A673 (cell line): ENCODE measurements around the gene NOS3. TPM values are rescaled to one million over a fixed set of nuclear protein-coding genes. Genes with fewer than 3 reads are reported as not detected.

ENCODE experiments used
- BruUV-seq: library from RNA; stranded (reverse); fragments of 400-500 nt; replicated peaks from 2 replicates; lab custom pipeline; 2021; lab: Mats Ljungman, UMichigan
- CTCF ChIA-PET: fragments of 300-600 bp; sonication (Branson Sonifier 250); formaldehyde crosslinking; loops from one replicate; lab custom pipeline; 2022; ENCODE audit warnings: antibody characterized with exemption; lab: Charles Lee
- POLR2A ChIA-PET: fragments of 300-600 bp; sonication (Branson Sonifier 250); formaldehyde crosslinking; loops from one replicate; lab custom pipeline; 2022; ENCODE audit warnings: antibody characterized with exemption; ENCODE audit not compliant: low non-redundant PET; lab: Charles Lee
- DNase-seq: peaks from one replicate; pipeline ENCODE4 v3.0.0-alpha.2; 2015; ENCODE audit warnings: low spot score
- H3K27ac ChIP-seq: fragments of 200-600 bp; sonication (generic); 2 replicates; pipeline ENCODE4 v1.5.1; 2016; ENCODE audit warnings: mixed run types, low read depth, mild to moderate bottlenecking, mixed read lengths, antibody characterized with exemption, low read length; ENCODE audit not compliant: poor library complexity, severe bottlenecking
- H3K27me3 ChIP-seq: fragments of 200-600 bp; sonication (generic); replicated peaks from 2 replicates; pipeline ENCODE4 v1.6.1; 2017; ENCODE audit warnings: mixed run types, low read depth, mild to moderate bottlenecking, mixed read lengths, antibody characterized with exemption, low read length; ENCODE audit not compliant: insufficient read depth, poor library complexity
- H3K36me3 ChIP-seq: fragments of 200-600 bp; sonication (generic); 2 replicates; pipeline ENCODE4 v1.6.1; 2016; ENCODE audit warnings: mixed run types, mild to moderate bottlenecking, mixed read lengths, antibody characterized with exemption, low read length; ENCODE audit not compliant: insufficient read depth, poor library complexity, severe bottlenecking
- H3K4me1 ChIP-seq: fragments of 200-600 bp; sonication (generic); 2 replicates; pipeline ENCODE4 v1.6.1; 2017; ENCODE audit warnings: mixed run types, mild to moderate bottlenecking, mixed read lengths, antibody characterized with exemption, low read length; ENCODE audit not compliant: insufficient read depth, poor library complexity, severe bottlenecking
- H3K4me3 ChIP-seq: fragments of 200-600 bp; sonication (generic); 2 replicates; pipeline ENCODE4 v1.5.1; 2016; ENCODE audit warnings: low read depth, mixed run types, mild to moderate bottlenecking, mixed read lengths, low read length; ENCODE audit not compliant: poor library complexity, severe bottlenecking
- H3K9me3 ChIP-seq: fragments of 200-600 bp; sonication (generic); 2 replicates; pipeline ENCODE4 v1.6.1; 2016; ENCODE audit warnings: mixed run types, low read depth, mild to moderate bottlenecking, mixed read lengths, antibody characterized with exemption, low read length; ENCODE audit not compliant: poor library complexity, severe bottlenecking
- CTCF ChIP-seq: fragments of 300-800, 200-600 bp; sonication (generic); conservative IDR thresholded peaks from 2 replicates; pipeline ENCODE4 v1.5.1; 2017; ENCODE audit warnings: low read depth, mild to moderate bottlenecking, antibody characterized with exemption, low read length, moderate library complexity, mixed read lengths
- EZH2 ChIP-seq: fragments of 200-600 bp; sonication (generic); IDR thresholded peaks from 2 replicates; pipeline ENCODE4 v1.6.1; 2017; ENCODE audit warnings: borderline replicate concordance, low read depth, mild to moderate bottlenecking, mixed read lengths, antibody characterized with exemption, low read length; ENCODE audit not compliant: poor library complexity, severe bottlenecking
- intact Hi-C: fragments of 100-400 bp; cut with micrococcal nuclease; formaldehyde crosslinking; loops from one replicate; pipeline ENCODE4 v1.10.0; 2022; ENCODE audit not compliant: unreplicated experiment
- total RNA-seq: library from RNA; stranded (reverse); gene quantifications from 2 replicates; pipeline ENCODE4 v1.2.3, GENCODE V29; 2021

NOS3 gene
- total RNA-seq, 1 experiment from 2014 or later: 0.75 TPM

GRCh38 chr7:151013356-151013732, 22.5 kb downstream of the NOS3 start:
- Histone ChIP-seq H3K4me3 (peak overlapping the region; percentile 23), H3K36me3 (no peaks in the 10 kb centered on the region), H3K4me1 (peaks cover 22% of the 10 kb centered on the region), H3K9me3 (no peaks in the 10 kb centered on the region), H3K27ac (no peak overlapping the region), H3K27me3 (no peaks in the 10 kb centered on the region)
- intact Hi-C loops: loop anchor here (2.0 to 5.0 kb wide), 2 partner anchors 51 to 99 kb away; no protein-coding TSS in a partner anchor
- DNase-seq: no peak
- no peak for TF ChIP-seq EZH2
- TF ChIP-seq CTCF: no peak
- CTCF ChIA-PET: interaction anchor here (0.6 kb wide), 2 partner anchors 13 to 34 kb away, joined by 3 to 6 read pairs; no protein-coding TSS in a partner anchor
- no TSS peak for BruUV-seq
- POLR2A ChIA-PET: no interaction called here

- POLR2A ChIA-PET: no interaction called here
- Histone ChIP-seq H3K4me1 (peaks cover 25% of the 10 kb centered on the region), H3K27ac (no peak overlapping the region), H3K4me3 (peak overlapping the region; percentile 23), H3K36me3 (no peaks in the 10 kb centered on the region), H3K9me3 (no peaks in the 10 kb centered on the region), H3K27me3 (no peaks in the 10 kb centered on the region)
- CTCF ChIA-PET: interaction anchor here (0.6 kb wide), 3 partner anchors 13 to 51 kb away, joined by 3 to 6 read pairs (median 3); no protein-coding TSS in a partner anchor
- no TSS peak for BruUV-seq
- intact Hi-C loops: loop anchor here (2.0 to 5.0 kb wide), 2 partner anchors 51 to 98 kb away; no protein-coding TSS in a partner anchor
- DNase-seq: peak; percentile 84
- TF ChIP-seq CTCF: peak; percentile 26; the same call in 1 of the 2 replicates
- TF ChIP-seq EZH2: no peak
Observed at GRCh38 chr7:151013733-151014497, 23.1 kb downstream of the NOS3 start.

- H3K4me3 ChIP-seq: no peak overlapping the region
- H3K4me1 ChIP-seq: peaks cover 28% of the 10 kb centered on the region
- no peaks in the 10 kb centered on the region for H3K36me3 ChIP-seq
- no peak overlapping the region for H3K27ac ChIP-seq
- peaks cover 6% of the 10 kb centered on the region for H3K27me3 ChIP-seq
- TF ChIP-seq CTCF (no peak), EZH2 (no peak)
- H3K9me3 ChIP-seq: no peaks in the 10 kb centered on the region
- ChIA-PET POLR2A (no interaction called here), CTCF (no interaction called here)
- no TSS peak for BruUV-seq
- intact Hi-C loops: loop anchor here (5.0 kb wide), 1 partner anchor 97 kb away; no protein-coding TSS in a partner anchor
- no peak for DNase-seq
Observed at GRCh38 chr7:151014950-151015349, 24.1 kb downstream of the NOS3 start.
